Smooth muscle cell of the brain vasculature (primary cell): ENCODE results near the gene ALKBH5.

Experiments used
- DNase-seq: peaks from one replicate; pipeline ENCODE4 v3.0.0-alpha.2; 2012; ENCODE audit warnings: low read depth, low spot score

ALKBH5 gene

DNA sequence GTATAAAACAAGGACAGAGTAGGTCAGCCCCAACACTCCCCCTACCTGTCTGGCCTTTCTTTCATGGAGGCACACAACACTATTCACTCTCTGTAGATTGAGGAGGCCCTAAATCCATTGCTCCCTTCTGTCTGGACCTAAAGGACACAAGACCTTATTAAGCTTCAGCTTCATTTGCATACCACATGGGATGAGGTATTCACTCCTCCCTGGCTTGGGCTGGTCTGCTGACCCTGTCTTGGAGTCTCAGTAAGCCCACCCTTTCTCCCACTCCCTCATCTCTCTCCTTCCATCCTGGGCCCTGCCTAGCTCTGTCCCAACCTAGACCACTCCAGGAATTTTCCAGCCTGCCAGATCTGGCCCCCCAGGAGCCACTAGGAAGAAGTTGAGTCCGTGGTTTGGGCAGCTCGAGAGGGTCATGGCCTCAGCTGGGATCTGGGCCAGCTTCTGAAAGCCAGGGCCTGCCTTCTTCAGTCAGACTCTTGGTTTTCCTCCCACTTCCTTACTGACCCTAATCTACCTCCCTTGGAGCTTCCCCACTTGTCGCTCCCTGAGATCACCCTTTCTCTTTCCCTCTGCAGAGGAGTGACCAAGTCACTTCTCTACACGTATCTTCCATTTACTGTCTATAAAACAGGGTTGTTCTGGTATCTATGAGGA, 35.3 kb downstream of the ALKBH5 start:
- DNase-seq = no peak

DNA sequence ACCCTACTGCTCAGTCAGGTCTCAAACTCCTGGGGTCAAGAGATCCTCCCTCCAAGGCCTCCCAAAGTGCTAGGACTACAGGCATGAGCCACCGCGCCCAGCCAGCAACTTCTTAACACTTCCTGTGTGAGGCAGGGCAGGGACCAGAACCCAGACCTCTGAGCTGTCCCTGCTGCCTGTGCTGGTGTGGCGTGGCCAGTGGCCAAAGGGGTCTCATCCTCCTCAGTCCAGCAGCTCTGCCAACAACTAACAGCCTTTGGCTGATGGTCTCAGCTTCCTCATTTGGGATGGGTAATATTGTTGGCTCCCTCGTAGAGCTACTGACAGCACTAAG, 40.4 kb downstream of the ALKBH5 start:
- DNase-seq = no peak

DNA sequence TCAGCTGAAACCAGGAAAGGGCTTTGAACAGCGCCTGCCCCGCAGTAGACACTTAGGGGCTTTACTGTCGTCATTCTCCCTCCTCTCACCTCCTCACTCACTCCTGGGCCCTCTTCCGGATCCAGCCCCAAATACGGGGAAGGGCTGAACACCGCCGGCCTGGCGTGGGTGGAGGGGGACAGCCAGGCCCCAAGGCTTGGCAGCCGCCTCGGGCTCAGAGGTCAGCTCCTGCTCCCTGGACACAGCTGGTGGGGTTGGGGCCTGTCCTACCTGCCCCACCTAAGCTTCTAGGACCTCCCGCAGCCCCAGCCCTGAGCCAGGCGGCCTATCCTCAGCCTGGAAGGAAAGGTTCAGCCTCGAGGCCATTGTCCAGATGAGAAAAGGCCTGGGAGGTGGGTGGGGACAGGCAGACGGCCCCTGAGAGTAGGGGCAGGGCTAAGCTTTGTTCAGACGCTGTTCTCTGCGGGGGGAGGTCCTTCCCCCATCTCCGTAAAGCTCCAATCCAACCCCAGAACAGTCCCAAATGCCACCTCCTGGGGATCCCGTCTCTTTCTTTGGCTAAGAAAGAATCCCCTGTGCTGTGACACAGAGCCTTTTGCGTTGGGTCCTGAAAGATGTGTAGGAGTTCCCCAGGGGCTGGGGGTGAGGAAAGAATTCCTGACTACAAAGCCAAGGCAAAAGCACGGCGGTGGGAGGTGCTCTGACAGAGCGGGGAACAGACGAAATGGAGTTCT, 40.9 kb downstream of the ALKBH5 start:
- no peak for DNase-seq

DNA sequence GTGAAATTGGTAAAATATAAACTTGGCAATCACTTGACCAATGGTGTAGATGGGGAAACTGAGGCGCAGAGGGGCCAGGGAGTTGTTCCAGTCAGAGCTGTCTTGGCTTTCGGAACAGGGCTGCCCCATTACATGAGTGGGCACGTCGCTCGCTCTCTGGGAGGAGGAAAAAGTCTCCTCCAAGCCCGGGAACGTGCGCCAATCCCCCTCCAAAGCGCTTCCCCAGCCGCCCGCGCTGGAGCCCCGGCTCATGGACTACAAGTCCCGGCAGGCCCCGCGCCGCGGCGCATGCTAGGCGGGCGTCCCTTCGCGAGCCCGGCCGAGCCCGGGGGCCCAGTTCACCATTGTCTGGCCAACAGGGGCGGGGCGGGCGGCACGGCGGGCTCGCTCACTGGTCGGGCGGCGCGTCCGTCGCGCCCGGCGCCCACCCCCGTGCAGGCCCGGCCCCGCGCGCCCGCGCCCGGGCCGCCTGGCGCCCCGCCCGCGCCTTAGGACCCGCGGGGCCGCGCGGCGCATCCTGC, 41.6 kb downstream of the ALKBH5 start, which contains the start of gene LLGL1:
TSS of gene LLGL1 (plus strand) at position 515 of the 521 bp plus-strand sequence. CDS start 48 bp downstream, outside the sequence.
- peak; percentile 92 for DNase-seq

DNA sequence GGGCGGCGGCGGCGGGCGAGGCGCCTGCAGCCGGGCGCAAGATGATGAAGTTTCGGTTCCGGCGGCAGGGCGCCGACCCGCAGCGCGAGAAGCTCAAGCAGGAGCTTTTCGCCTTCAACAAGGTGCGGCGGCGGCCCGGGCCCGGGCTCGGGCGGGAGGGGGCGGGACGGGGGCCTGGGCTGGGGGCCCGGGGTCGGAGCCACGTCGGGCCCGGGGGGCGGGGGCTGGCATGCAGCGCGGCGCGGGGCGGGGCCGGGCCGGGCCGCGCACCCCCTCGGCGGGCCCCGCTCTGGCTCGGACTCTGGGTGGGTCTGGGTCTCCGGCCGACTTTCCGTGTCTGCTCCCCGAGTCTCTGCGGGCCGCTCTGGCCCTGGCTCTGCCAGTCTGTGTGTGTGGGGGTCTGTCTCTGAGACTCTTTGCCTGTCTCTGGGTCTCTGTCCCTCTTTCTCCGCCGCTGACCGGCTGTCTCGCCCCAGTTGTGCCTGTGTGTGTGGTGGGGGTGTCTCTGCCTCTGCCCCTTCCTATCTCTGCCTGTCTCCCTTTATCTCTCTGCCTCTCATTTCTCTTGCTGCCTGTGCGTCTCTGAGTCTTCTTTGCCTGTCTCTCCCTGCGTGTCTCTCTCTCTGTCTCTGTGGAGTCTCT, 42.1 kb downstream of the ALKBH5 start:
- no peak for DNase-seq

DNA sequence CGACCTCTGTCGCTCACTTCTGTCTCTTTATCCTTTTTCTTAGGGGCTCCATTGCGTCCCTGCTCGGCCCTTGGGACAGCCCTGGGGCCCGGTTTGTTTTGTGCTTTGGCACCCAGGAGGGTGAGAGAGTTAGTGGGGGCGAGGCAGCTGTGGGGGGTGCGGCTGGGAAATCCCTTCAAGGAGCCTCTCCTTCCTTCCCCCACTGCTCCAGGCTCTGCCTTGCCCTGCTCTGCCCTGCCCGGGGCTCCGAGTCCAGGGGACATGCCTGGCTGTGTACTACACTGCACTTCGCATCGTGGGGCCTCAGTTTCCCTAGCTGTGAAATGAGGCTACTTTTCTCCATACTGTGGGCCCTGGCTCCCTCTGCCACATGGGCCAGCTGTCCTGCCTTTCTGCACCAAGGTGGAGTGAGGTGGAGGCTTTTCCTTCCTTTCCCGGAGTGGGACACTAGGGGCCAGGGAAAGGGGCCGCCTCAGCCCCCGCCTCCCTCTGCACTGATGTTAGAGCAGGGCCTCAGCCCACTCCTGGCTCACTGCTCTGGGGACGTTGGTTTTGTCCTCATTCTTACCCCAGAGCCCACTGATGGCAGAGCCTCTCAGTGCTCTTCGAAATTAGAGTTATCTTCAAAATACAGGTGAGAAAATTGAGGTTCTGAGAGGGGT, 42.8 kb downstream of the ALKBH5 start:
- no peak for DNase-seq

DNA sequence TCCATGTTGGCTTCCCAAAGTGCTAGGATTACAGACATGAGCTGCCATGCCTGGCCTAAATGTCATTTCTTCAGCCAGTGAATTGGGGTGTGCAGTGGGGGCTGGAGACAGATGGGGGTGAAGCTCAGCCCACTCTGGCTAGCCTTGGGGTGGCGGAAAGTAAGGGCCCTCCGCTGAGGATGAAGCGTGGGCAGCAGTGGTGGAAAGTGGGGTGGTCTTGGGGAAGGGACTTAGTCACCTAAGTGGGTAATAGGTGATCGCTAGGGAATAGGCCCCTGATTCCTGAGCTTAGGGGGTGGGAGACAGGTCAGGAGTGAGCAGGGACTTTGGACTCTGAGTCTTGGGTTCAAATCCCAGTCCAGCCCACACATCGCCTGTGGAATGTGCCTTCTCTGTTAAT, 44.0 kb downstream of the ALKBH5 start:
- no peak for DNase-seq

DNA sequence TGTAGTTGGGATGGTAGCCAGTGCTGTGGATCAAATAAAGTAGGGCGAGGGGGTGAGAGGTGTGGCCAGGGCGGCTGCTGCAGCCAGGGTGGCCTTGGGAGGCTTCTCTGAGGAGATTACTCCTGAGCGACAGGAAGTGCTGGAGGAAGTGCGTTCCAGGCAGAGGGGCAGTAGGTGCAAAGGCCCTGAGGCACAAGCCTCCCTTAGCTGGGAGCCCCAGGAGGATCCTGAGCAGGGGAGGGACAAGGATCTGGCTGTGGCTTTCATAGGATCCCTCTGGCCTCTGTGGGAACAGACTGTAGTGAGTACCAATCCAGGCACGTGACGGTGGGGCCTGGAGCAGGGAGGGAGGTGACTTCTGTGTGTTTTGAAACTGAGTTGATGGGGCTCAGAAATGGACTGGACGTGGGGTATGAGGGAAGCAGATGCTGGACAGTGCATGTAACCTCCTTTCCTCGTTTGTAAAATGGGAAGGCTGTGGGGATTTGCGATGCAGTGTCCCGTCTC, 44.6 kb downstream of the ALKBH5 start:
- no peak for DNase-seq

DNA sequence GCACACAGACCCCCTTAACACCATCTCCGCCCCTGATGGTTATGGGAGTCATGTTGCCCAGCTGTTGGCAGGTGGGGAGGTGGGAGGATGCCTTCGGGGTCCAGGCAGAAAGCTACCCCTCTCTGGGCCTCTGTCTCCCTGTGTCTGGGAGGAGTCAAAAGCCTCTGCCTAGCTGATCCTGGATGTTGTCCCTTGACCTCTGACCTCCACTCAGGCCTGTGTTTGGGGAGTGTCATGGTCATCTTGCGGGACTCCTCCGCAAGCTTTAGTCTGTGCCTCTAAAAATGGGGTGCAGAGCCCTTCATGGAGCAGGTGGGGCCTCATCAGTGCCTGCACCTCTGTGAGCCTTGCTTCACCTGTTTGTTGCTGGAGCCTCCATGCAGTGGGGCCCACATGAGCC, 45.6 kb downstream of the ALKBH5 start:
- DNase-seq = no peak

DNA sequence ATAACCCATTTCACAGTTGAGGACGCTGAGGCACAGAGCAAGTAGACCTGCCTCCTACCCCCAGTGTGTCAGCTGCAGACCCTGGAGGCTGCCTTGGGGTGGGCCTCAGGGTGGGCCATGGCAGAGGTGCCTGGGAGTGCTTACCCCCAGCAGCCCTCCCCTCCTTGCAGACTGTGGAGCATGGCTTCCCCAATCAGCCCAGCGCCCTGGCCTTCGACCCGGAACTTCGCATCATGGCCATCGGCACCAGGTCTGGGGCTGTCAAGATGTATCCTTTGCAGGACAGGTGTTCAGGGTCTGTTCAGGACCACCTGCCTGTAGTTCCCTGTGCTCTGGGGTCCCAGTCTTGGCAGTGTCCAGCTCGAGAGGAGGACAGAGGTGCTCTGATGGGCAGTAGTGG, 46.1 kb downstream of the ALKBH5 start:
- no peak for DNase-seq

DNA sequence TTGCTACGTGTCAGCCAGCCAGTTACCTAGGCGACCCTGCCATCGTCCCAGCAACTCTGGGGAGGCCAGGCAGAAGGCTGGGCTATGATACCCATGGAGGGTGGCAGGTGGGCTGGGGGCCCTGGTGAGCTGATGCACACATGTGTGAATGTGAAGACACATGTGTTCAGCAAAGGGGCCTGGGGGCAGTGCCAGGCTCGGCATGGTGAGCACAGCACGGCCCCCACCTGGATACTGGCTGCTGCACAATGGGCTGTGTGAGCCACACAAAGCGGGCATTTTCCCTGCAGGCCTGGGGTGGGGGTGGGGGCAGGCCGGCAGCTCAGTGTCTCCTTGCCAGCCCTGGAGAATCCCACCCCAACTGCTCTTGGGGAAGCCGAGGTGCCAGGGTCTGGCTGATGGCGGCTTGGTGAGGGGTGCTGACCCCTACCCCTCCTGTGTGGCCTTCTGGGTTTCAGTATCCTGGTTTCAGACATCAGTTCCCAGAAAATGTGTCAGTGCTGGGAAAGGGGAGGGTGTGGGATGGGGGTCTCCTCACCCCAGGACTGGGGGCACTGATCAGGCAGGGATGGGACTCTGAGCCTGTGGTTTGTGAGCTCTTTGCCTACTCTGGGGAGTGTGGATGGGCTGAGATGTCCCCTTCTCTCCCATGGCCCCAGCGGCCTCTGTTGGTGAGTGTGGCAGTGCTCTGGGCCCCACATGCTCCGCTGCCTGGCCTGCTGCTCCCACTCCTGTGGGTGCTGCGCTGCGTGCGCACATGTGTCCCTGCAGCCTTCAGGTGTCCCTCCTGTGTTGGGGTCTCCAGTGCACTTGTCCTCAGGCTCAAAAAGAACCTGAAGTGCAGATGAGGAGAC, 46.9 kb downstream of the ALKBH5 start:
- DNase-seq = no peak

DNA sequence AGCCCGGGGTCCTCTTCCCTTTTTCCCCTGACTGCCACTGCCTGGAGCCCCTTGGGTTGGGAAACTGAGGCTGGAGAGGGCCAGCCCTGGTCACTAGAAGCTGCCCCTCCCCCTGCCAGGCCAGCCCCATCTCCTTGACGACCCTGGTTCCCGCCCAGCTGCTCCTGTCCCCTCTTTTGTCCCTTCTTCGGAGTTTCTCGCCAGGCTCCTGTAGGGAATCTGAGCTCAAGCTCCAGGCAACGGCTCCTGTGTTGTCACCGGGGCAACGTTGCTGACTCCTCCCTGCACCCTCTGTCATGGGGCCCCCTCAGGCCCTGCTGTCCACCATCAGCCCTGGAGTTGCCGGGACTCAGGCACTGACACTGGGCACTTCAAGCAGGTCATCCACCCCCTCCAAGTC, 47.5 kb downstream of the ALKBH5 start:
- DNase-seq = no peak

DNA sequence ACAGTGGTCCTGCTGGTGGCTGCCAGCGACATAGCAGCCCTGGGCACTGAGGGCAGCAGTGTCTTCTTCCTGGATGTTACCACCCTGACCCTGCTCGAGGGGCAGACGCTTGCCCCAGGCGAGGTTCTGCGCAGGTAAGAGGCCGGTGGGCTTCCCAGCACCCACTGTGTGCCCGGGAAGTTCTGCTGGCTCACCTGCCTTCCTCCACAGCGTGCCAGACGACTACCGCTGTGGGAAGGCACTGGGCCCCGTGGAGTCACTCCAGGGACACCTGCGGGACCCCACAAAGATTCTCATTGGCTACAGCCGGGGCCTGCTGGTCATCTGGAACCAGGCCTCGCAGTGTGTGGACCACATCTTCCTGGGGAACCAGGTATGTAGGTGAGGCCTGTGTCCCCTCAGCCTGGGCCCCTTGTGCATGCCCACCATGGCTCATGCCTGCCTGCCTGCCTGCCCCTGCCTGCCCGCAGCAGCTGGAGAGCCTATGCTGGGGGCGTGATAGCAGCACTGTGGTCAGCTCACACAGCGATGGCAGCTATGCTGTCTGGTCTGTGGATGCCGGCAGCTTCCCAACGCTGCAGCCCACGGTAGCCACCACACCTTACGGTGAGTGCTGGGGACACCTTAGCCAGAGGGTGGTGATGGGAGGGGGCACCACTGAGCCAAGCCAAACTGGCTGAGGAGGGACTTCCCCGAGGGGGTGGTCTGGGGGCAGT, 50.3 kb downstream of the ALKBH5 start:
- DNase-seq = no peak

DNA sequence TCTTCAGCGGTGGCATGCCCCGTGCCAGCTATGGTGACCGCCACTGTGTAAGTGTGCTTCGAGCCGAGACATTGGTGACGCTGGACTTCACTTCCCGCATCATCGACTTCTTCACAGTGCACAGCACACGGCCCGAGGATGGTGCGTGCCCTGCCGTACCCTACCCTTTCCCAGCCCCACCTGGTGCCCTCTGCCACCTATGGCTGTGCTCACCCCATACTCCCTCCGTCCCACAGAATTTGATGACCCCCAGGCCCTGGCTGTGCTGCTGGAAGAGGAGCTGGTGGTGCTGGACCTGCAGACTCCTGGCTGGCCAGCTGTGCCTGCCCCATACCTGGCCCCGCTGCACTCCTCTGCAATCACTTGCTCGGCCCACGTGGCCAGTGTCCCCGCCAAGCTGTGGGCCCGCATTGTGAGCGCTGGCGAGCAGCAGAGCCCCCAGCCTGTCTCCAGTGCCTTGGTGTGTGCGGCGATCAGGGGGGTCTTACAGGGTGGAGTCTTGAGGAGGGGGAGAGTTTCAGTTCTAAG, 51.3 kb downstream of the ALKBH5 start:
- no peak for DNase-seq

DNA sequence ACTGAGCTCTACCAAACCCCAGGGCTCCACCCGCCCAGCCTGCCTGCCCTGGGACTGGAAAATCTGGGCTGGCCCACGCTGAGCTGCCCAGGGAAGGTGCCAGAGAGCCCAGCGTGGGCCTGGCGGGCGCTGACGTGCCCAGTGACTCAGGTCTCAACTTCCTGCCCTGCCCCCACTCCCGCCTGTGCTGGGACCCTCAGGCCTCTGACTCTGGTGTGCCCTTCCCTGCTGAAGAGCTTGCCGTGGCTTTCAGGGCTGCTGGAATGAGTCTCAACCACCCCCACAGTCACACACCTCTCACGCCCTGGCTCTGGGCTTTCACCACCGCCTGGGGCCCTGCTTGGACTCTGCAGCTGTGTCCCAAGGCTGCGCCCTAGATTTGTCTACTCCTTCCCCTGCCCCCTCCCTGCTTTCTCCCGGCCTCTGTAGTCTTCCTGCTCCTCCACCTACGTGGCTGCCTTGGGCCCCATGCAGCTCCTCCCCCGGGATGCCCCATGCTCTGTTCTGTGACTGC, 52.2 kb downstream of the ALKBH5 start:
- DNase-seq = no peak

DNA sequence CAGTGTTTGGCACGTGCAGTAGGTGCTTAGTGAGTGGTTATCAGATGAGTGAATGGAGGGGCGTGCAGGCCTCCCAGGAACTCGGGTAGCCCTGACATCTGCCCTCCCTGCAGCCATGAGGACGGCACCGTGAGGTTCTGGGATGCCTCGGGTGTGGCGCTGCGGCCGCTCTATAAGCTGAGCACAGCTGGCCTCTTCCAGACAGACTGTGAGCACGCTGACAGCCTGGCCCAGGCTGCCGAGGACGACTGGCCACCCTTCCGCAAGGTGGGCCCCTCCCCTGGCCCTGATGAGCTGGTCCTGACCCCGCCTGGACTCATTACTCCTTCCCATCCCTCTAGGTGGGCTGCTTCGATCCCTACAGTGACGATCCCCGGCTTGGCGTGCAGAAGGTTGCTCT, 52.9 kb downstream of the ALKBH5 start:
- no peak for DNase-seq

DNA sequence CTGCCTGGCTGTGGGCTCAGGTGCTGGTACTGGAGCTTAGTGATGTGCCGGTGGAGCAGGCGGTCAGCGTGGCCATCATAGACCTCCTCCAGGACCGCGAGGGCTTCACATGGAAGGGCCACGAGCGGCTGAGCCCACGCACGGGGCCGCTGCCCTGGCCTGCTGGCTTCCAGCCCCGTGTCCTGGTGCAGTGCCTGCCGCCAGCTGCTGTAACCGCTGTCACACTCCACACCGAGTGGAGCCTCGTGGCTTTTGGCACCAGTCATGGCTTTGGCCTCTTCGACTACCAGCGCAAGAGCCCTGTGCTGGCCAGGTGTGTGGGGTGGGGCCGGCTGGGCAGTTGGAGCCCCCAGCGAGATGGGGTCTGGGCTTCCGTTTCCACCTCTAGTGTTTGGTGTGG, 53.8 kb downstream of the ALKBH5 start:
- no peak for DNase-seq

DNA sequence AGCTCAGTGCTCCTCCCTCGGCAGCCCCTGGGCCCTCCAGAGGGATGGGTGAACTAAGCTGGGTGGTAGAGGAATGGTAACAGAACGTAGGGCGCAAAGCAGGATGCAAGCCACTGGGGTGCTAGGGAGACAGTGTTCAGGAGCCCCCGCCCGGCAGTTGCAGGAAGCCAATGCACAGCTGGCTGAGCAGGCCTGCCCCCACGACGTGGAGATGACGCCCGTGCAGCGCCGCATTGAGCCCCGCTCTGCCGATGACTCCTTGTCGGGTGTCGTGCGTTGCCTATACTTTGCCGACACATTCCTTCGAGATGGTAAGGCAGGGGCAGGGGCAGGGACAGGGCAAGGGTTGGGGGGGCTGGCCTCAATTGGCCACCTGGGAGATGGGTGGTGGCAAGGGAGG, 54.7 kb downstream of the ALKBH5 start:
- no peak for DNase-seq

DNA sequence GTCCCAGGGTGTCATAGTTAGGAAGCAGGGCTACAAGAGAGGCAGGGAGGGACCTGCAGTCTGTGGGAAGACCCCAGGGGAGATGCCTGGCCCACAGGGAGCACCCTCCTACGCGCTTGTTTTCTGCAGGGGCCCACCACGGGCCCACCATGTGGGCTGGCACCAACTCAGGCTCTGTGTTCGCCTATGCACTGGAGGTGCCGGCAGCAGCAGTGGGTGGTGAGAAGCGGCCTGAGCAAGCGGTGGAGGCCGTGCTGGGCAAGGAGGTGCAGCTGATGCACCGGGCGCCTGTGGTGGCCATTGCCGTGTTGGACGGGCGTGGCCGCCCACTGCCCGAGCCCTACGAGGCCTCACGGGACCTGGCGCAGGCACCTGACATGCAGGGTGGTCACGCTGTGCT, 56.8 kb downstream of the ALKBH5 start:
- DNase-seq = no peak
